NCI-H510A treated with DMSO at 0.1 percent for 48 hours (cell line): ENCODE data around the gene ARFGEF3.
"Not testable (repeated sequence)": the region's sequence is repeated elsewhere in the genome, so short reads cannot be mapped to it uniquely, and the experiment has no call there.

Experiments used
- DNase-seq: peaks from one replicate; lab custom pipeline; 2025; lab: John Stamatoyannopoulos, UW

ARFGEF3 gene

DNA sequence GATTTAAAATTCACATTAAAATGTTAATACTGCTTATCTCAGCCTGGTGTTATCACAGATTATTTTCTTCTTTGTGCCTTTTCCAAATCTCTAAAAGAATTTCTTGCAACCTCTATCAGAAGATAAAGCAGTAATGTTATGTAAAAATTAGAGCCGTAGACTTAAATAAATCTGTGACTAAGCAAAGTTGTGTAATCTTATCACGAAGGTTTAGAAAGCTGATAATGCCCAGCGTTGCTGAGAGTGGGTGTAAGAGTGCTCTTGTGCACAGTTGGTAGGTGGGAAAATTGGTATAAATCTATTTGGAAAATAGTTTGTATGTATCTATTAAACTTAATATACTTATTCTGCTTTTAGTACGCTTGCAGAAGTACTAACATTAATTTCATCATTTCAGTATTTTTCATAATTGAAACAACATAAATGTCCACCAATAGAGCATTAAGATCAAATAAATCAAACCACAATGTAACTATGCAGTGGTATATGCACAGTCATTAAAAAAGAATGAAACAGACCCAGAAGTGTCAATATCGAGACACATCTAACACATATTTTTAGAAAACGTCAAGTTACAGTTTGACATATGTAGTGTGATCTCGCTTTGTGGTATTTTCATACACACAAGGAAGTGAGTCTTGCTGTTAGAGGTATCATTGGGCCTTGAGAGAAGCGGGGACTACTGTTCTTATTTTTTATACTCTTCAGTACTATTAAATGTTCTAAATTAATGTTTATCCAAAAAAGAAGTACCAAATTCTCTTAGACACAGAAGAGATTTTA is 111.0 kb downstream of the ARFGEF3 start:
- no peak for DNase-seq

DNA sequence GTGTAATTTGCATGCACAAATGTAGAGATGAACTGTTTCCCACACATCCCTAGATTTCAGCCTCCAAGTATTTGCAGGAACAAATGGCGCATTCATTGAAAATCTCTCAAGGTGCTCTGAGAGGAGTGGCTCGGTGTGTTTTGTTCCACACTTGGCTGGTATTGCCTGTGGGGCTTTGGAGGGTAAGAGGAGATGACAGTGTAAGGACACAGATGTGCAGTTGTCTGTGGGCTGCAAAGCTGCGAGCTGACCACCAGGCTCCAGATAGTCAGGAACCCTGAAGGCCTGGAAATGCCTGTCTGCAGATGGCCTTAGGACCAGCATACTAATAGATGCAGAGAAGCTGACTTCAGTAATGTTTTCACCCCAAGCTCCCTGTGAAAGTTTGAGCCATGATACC is 114.2 kb downstream of the ARFGEF3 start:
- no peak for DNase-seq

DNA sequence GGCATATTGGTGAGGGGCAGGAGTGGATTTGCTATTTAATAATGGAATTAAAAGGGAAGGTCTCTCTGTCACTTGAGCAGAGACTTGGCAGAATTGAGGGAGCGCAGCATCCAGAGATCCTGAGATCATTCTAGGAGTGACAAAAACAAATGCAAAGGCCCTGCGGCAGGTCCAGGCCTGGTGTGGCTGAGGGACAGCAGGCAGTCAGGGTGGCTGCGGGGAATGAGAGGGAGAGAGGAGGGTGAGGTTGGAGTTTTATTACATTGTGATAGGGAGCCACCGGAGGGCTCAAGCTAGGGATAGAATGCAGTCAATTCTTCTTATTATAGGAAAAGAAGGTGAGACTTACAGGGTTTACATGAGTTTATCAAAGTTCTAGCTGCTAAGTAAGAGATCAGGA is 116.1 kb downstream of the ARFGEF3 start:
- DNase-seq = no peak

DNA sequence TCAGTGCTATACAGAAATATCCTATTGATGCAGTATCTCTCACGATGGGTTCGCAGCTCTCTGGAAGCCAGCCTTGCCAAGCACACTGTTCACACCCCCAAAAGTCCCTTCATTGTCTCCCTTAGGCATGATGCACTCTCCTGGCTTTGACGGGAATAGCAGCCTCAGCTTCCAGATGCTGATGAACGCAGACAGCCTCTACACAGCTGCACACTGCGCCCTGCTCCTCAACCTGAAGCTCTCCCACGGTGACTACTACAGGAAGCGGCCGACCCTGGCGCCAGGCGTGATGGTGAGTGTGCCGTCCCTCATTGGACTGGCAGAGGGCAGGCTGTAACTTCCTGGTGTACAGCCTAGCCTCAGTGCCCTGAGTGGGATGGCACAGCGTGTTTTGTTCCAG is 116.6 kb downstream of the ARFGEF3 start:
- DNase-seq = peak; percentile 25

DNA sequence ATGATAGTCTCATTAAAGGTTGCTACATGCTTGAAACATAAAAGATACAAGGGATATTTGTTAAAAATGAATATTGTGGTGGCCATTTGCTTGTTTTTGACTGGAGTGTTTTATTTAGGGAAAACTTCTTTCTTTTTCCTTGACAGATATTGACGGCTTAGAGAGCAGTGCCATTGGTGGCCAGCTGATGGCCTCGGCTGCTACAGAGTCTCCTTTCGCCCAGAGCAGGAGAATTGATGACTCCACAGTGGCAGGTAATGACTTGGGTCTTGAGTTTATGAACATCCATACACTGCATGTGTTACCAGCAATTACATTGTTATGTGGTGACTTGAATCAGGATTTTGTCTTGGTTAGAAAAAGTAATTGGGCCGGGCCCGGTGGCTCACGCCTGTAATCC is 124.1 kb downstream of the ARFGEF3 start:
- no peak for DNase-seq

DNA sequence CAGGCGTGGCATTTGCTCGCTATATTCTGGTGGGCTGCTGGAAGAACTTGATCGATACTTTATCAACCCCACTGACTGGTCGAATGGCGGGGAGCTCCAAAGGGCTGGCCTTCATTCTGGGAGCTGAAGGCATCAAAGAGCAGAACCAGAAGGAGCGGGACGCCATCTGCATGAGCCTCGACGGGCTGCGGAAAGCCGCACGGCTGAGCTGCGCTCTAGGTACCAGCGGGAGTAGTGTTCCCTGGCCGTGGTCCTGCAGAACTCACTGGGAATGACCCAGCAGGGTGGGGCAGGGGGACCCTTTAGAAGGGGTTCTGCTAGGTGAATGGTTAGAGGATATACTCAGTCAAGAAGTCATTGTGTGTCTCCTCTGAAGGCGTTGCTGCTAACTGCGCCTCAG is 125.0 kb downstream of the ARFGEF3 start:
- no peak for DNase-seq

DNA sequence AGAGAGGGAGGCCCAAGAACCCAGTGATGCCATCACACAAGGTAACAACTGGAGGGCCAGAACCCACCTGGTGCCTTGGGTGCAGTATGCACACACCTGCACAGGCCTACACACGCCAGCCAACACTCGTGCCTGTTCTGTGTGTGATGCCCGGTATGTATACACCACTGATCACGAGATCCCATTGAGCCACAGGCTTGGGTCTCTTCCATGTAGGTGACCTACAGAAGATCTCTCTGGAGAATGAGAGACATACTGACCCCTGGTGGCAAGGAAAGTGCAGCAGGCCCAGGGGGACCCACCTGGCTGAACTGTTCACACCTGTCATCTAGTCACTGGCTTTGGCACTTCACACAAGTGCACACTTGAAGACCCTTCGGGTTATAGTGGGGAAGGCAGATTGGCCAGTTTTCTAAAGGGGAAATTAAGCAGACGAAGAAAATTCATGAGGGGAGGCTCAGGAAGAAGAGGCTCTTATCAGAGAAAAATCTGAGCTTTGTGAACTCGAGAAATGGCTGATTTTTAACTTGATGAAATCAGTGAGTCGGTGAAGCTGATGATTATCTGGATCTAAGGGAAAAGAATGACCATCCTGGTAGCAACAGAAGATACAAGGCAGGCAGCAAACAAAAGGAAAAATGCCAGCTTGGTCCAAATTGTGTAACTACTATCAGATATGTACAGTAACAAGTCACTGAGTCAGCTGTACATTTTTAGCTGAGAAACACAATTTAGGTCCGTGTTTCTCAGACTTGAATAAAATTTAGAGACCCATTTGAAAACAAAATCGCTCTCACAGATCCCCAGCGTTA is 125.6 kb downstream of the ARFGEF3 start:
- peak; percentile 75 for DNase-seq

DNA sequence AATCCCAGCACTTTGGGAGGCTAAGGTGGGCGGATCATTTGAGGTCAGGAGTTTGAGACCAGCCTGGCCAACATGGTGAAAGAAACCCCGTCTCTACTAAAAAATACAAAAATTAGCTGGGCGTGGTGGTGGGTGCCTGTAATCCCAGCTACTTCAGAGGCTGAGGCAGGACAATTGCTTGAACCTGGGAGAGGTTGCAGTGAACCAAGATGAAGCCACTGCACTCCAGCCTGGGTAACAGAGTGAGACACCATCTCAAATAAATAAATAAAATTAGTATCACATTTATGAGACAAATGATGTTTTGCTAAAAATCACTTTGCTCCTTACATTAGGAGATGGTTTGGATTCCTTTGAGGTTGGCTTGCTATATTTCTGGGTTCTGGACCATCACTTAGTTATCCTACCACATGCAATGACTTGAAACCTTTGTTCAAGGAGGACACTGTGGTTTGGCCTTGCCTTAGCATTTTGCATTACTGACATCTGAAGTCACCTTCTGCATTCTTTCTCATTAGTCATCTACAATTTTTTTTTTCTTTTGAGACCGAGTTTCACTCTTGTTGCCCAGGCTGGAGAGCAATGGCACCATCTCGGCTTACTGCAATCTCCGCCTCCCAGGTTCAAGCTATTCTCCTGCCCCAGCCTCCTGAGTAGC is 126.8 kb downstream of the ARFGEF3 start:
- DNase-seq = not testable (repeated sequence)

DNA sequence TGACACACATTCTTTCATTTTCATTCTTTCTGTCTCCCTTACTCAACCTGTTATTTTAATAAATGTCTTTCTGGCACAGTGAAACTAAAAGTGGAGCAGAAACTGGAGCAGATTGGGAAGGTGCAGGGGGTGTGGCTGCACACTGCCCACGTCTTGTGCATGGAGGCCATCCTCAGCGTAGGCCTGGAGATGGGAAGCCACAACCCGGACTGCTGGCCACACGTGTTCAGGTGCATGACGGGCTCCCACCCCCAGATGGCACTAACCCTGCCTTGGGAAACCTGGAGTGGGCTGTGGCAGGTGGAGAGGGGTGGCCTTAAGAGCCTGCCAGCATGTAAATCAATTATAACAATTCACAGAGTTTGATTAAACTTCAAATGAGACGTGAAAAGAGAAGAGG is 128.0 kb downstream of the ARFGEF3 start:
- peak; percentile 29 for DNase-seq

DNA sequence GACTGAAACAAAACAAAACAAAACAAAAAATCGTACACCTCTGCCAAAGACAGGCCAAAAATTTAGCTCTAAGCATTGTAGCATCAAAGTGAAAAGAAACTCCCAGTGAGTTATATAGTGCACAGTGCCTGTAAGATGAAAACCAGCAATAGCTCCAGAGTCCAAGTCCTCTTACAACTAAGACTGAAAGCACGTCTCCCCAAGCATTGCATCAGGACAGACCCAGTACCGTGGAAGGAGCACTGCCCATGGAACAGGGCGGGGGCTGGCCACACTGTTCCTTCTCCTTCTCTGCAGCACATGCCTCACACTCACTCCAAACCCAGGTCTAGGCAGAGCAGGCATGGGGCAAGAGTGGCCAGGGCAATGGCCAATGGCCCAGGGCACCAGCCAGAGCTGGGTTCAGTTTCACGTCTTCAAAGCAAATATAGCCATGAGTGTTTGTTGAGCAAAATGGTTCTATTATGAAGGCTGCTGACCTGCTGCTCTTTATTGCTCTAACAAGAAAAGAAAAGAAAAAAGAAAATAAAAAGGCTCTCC is 128.8 kb downstream of the ARFGEF3 start:
- no peak for DNase-seq

DNA sequence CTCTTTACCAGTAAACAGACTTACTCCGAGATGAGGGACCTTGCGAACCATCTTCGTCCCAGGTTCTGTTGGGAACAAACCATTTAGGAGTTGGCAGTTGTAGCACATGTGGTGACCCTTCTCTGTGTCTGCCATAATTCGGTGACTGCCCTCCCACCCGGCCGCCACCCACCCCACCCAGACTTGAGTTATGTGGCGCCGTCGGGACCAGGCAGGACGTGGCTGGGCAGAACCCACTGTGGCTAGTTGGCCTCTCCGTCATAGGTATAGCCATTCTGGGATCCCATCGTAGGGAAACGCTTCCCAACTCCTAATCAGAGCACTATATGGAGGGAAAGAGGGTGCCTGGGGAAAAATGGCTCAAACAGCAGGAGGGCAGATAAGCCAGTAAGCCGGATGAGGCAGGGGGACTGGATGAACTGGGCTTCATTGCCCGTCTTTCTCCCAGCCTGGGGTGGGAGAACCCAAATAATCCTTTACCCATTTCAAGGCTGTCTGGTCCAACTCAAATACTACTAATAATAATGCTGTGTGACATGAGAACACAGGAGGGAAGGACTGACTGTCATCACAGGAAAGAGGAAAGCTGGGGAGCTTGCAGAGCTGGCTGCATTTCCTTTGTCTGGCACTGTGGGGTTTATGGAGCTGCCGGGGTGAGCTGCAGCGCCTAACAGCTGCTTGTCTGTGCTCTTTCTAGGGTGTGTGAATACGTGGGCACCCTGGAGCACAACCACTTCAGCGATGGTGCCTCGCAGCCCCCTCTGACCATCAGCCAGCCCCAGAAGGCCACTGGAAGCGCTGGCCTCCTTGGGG is 129.5 kb downstream of the ARFGEF3 start:
- no peak for DNase-seq

DNA sequence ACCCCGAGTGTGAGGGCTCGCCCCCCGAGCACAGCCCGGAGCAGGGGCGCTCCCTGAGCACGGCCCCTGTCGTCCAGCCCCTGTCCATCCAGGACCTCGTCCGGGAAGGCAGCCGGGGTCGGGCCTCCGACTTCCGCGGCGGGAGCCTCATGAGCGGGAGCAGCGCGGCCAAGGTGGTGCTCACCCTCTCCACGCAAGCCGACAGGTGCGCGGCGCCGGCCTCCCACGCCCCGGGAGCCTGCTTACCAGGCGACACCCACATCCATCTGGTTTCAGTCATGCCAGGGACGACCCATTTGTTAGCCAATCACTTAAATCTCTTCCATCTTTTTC is 130.1 kb downstream of the ARFGEF3 start:
- DNase-seq = no peak

DNA sequence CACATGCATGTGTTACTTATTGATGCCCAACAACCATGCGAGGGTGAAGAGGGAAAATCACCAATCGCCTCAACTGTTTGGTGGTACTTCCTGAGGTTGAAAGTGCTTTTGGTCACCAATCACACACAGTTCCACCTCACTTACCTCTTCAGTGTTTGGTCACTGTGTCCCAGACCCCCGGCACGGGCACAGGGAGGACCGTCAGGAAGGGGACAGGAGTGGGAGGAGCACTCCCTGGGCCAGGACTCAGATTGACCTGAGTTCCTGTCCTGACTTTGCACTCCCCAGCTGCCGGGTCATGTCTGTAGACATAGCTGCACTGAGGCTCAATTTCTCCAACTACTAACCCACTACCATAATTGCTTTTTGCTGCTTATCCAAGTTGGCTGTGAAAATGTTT is 130.7 kb downstream of the ARFGEF3 start:
- no peak for DNase-seq

DNA sequence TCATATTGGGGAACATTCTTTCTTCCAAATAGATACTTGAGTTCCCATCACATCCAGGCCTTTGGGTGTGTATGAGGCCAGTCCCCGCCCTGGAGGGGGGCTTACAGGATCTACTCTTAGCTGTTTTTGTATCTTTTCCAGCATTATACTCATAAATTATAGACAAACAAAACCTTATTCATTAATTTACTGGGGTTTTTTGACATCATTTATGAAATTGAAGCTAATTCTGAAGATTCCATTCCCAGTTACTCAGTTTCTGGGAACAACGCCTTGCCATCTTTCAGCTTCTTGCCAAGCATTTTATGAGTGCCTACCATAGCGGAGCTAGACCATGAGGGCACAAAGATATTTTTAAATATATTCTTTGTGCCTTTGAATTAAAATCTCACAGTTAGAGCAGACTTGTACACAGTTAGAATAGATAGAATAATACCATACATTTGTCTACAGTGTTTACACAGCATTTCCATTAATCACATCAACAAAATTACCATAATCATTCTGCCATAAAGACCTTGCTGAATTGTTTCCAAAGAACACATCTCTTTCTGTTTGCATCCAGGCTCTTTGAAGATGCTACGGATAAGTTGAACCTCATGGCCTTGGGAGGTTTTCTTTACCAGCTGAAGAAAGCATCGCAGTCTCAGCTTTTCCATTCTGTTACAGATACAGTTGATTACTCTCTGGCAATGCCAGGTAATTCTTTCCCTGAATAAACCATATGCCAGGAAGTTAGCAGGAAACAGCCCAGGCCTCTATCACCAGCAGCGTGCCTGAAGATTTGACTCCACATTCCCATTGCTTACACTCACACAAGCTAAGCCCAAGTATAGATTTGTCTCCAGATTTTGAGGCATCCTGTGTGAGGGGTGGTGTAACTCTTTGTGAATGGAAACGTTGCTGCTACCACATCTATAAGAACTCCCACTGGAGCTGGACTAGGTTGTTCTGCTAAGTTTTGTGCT is 132.0 kb downstream of the ARFGEF3 start:
- DNase-seq = no peak

DNA sequence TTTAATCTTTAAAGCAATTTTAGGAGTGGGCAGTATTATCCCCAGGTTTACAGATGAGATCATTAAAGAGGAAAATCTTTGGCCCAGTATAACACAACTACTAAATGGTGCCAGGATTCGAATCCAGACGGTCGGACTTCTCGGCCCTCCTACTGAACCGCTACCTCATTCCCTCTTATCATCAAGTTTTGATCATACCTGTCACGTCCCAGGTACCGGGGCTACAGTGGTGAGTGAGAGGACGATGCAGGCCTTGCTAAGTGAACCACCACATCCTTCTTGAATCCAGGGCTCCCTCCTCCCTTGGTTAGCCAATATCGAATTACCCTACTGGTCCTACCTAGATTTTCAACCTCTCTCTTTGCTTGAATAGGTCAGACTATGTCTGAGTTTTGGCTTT is 134.6 kb downstream of the ARFGEF3 start:
- no peak for DNase-seq

DNA sequence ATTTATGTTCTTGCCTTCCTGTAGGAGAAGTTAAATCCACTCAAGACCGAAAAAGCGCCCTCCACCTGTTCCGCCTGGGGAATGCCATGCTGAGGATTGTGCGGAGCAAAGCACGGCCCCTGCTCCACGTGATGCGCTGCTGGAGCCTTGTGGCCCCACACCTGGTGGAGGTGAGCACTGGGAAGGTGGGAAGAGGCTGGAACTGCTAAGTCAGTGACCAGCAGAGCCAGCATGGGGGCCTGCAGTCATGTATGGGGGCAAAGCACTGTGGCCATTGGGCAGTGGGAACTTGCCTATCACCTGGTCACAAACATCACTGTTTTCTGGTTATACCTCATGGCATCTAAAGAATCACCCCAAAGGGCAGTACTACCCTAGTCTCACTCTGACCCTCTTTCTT is 135.0 kb downstream of the ARFGEF3 start:
- DNase-seq = no peak

DNA sequence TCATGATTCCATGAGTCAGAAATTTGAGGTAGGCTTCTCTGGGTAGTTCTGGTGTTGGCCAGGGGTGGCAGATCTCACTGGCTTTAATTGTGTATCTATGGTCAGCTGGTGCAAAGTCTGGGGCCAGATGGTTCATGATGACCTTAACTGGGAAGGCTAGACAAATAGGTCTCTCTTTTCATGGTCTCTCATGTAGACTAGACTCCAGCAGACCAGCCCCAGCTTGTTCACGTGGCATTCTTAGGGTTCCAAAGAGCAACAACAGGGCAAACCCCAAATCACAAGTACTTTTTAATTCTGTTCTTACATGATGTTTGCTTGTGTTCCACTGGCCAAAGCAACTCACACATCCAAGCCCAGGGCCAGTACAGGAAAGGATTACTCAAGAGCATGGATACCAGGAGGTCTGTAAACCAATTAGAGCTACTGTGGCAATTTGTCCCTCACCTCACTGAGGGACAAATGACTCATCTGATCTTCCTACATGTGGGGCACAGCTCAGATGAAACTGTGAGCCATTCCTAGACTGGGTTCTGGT is 136.1 kb downstream of the ARFGEF3 start:
- no peak for DNase-seq

DNA sequence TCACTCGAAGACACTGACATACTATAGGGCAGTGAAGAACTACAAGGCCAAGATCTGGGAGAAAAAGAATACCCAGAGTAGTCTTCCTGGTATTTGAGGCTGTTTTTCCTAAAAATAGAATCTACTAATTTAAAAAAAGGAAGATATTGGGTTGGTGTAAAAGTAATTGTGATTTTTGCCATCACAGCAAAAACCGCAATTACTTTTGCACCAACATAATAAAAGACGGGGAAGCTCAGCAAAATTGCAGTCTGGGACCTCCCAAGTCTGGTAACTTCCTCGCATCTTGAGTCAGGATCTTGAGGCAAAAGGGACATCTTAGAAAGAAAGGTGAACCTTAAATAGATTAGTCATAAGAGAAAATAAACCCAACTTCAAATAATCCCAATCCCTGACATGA is 138.7 kb downstream of the ARFGEF3 start:
- DNase-seq = no peak

DNA sequence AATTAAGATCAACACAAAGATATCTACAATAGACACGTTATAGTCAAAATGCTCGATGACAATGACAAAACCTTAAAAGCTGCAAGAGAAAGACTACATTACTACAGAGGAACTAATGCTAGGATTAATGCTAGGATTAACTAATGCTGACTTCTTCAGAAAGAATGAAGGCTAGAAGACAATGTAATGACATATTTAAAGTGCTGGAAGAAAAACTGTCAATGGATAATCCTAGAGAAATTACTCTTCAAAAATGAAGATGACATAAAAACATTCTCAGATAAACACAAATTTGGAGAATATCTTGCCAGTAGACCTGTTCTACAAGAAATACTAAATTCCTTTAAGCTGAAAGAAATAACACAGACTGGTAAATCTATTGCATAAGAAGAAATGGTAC is 140.8 kb downstream of the ARFGEF3 start:
- DNase-seq = no peak

DNA sequence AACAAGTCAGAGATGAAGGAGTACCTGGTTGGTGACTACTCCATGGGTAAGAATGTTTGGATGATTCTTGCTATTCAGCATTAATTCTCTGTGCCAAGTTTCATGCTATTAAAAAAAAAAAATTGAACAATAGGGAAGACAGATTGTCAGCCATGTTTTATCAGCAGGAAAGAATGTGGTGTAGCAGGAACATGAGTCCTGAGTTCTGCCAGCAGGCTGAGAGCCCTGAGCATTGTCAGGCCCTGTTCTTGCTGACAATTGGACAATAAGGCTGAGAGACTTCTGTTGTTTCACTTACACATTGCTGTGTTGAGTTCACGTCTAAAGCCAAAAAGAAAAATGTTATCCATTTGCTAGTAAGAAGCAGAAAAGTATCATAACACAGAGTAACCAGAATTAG is 145.6 kb downstream of the ARFGEF3 start:
- no peak for DNase-seq
